ENCODE results near the gene LMTK2. TPM values are rescaled to one million over a fixed set of nuclear protein-coding genes. Genes with fewer than 3 reads are reported as not detected.

LMTK2 gene
- total RNA-seq, 2 experiments from 2014 or later = 10.0 to 17.5 TPM

- POLR2A ChIA-PET = interaction anchor here (0.6 to 2.8 kb wide), 5 partner anchors 7 to 316 kb away, joined by 3 to 13 read pairs (median 6); no protein-coding TSS in a partner anchor
- H3K27ac ChIP-seq (ENCODE audit: low read depth, low read length, poor library complexity, severe bottlenecking) = no peak overlapping the region
Measured at GRCh38 chr7:98112077-98112476, 5.4 kb downstream of the LMTK2 start.

GRCh38 chr7:98115746-98116525 is 9.3 kb downstream of the LMTK2 start:
- no peaks in the 10 kb centered on the region for H3K4me1 ChIP-seq (ENCODE audit: insufficient read depth, low read length, poor library complexity, severe bottlenecking)
- no peak for DNase-seq (ENCODE audit: low spot score)
- TF ChIP-seq CTCF (conservative IDR thresholded peaks at IDR 0.05; ENCODE audit: low read length) = no peak
- TF ChIP-seq EZH2phosphoT487 (IDR thresholded peaks at IDR 0.05; ENCODE audit: borderline replicate concordance, low read depth, low read length) = no peak
- H2AFZ ChIP-seq (ENCODE audit: low read length) = no peak overlapping the region
- intact Hi-C loops (cut with micrococcal nuclease; ENCODE audit: unreplicated experiment) = no loop called here
- no peaks in the 10 kb centered on the region for H3K9me3 ChIP-seq (ENCODE audit: low read length)
- H3K36me3 ChIP-seq (ENCODE audit: insufficient read depth, low read length) = no peaks in the 10 kb centered on the region; the same call in 1 of the 2 replicates
- H3K4me3 ChIP-seq (ENCODE audit: low read depth, low read length, poor library complexity, severe bottlenecking) = no peak overlapping the region
- ChIA-PET POLR2A (interaction anchor here (0.6 to 0.7 kb wide), 2 partner anchors 14 to 40 kb away, joined by 3 to 4 read pairs; no protein-coding TSS in a partner anchor), CTCF (ENCODE audit: unreplicated experiment) (no interaction called here)
- H3K9me2 ChIP-seq (ENCODE audit: insufficient read depth, low read length) = no peaks in the 10 kb centered on the region
- peaks cover 6% of the 10 kb centered on the region; the same call in 1 of the 2 replicates for H4K20me1 ChIP-seq (ENCODE audit: insufficient read depth, low read length)
- no TSS peak for BruUV-seq (replicated peaks)
- no peak overlapping the region for H3K27ac ChIP-seq (ENCODE audit: low read depth, low read length, poor library complexity, severe bottlenecking)
- peaks cover 27% of the 10 kb centered on the region; the same call in 1 of the 2 replicates for H3K79me2 ChIP-seq (ENCODE audit: insufficient read depth, low read depth, low read length)
- H3K4me2 ChIP-seq (ENCODE audit: low read length) = no peak overlapping the region

More at GRCh38 chr7:98112077-98112476, 5.4 kb downstream of the LMTK2 start:
- Histone ChIP-seq H3K9me3 (ENCODE audit: low read length) (no peaks in the 10 kb centered on the region), H3K79me2 (ENCODE audit: insufficient read depth, low read depth, low read length) (peaks cover 64% of the 10 kb centered on the region), H4K20me1 (ENCODE audit: insufficient read depth, low read length) (peaks cover 25% of the 10 kb centered on the region), H3K4me1 (ENCODE audit: insufficient read depth, low read length, poor library complexity, severe bottlenecking) (peaks cover 10% of the 10 kb centered on the region), H3K4me3 (ENCODE audit: low read depth, low read length, poor library complexity, severe bottlenecking) (no peak overlapping the region), H3K9me2 (ENCODE audit: insufficient read depth, low read length) (no peaks in the 10 kb centered on the region), H3K36me3 (ENCODE audit: insufficient read depth, low read length) (no peaks in the 10 kb centered on the region; the same call in 1 of the 2 replicates), H2AFZ (ENCODE audit: low read length) (no peak overlapping the region), H3K4me2 (ENCODE audit: low read length) (no peak overlapping the region)
- intact Hi-C loops (cut with micrococcal nuclease; ENCODE audit: unreplicated experiment) = no loop called here
- no peak for DNase-seq (ENCODE audit: low spot score)
- TF ChIP-seq EZH2phosphoT487 (IDR thresholded peaks at IDR 0.05; ENCODE audit: borderline replicate concordance, low read depth, low read length) = no peak
- TF ChIP-seq CTCF (conservative IDR thresholded peaks at IDR 0.05; ENCODE audit: low read length) = no peak
- CTCF ChIA-PET (ENCODE audit: unreplicated experiment) = interaction anchor here (1.4 kb wide), 1 partner anchor 91 kb away, joined by 3 read pairs; no protein-coding TSS in a partner anchor
- BruUV-seq (replicated peaks) = no TSS peak

Measured in OCI-LY7 (cell line).